Right kidney (tissue), 9 donors: ENCODE measurements around the gene WDR17.

Experiments used
- DNase-seq: peaks from one replicate; pipeline ENCODE4 v3.0.0-alpha.2; 2016
- long read RNA-seq, 8 donors: transcript quantifications; one replicate each; lab custom pipeline, GENCODE V29; 2026

Gene WDR17
- long read RNA-seq, donor 1, result 0 reads
- long read RNA-seq, donor 2, result 0 reads
- long read RNA-seq, donor 3, result 0 reads
- long read RNA-seq, donor 4, result 0 reads
- long read RNA-seq, donor 5, result 0 reads
- long read RNA-seq, donor 6, result 0 reads
- long read RNA-seq, donor 7, result 0 reads
- long read RNA-seq, donor 8, result 0 reads

DNA sequence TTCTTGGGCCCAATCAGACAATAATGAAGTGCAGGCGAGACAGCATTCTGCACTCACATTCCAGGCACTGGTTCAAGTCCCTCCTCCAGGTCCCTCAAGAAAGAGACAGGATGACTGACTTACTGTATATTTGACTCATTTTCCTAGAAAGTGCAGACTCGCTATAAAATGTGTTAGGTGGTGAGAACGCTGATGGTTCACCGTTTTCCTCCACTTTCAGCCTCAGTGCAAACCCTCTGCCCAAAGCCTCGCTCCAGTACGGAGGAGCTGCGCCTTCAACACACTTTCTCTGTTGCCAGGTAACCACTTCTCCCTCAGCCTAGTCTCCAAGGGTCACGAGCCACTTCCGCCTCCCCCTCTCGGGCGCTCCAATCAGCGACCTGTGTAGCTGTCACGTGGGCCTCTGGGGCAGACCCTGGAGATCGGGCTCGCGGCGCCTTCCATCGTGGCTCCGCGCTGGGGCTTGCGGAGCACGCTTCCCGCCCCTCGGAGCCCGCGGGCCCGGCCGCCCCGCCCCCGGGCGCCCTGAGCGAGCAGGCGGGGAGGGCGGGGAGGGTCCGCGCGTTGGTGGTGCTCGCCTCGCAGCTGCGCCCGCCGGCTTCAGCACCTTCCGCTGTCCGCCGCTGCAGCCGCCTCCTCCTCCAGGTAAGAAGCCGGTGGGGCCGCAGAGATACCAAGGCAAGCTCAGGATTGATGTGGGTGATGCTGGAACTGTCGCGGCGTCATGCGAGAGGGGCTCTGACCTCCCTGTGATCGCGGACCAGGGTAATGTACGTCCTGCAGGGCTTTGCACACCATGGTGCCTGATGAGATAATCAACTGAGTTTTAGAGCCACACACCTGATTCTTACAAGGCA lies at the start of gene WDR17:
Gene WDR17, plus strand, starts transcription at position 407 of the 857 bp plus-strand sequence. CDS start 45,740 bp downstream, outside the sequence.
- peak; percentile 74 for DNase-seq

DNA sequence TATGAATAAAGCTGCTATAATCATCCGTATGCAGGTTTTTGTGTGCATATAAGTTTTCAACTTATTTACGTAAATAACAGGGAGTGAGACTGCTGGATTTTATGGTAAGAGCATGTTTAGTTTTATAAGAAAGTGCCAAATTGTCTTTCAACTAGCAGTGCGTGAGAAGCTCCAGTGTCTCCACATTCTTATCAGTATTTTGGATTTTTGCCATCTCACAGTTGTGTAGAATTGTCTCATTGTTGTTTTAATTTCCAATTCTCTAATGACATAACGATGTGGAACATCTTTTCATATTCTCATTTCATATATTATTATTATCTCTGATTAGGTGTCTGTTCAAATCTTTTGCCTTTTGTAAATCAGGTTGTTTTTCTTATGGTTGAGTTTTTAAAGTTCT lies 49.0 kb upstream of the WDR17 start:
- DNase-seq, result no peak

DNA sequence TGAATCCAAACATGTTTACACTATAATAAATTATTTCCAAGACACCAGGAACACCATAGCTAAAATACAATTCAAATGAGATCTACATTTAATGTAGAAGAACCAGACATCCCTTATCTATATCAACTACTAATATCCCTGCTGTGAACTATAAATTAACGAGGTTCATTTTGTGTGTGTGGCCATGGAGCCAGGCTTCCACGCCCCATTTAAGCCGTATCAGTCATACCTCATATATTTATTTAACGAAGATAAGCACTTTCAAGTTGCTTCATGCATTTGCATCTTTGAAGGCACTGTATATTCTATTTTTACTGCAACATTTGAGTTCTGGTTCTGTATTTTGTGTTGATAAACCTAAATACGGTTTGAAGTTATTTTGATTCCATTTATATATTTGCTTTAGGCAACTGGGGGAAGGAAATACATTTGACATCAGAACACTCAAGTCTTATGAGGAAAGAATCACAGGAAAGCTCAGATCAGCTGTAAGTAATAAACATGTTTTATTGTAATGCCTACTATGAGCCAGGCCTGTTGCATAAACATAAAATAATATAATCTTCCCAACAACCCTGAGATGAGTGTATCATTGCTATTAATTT lies 45.1 kb upstream of the WDR17 start:
- no peak for DNase-seq

DNA sequence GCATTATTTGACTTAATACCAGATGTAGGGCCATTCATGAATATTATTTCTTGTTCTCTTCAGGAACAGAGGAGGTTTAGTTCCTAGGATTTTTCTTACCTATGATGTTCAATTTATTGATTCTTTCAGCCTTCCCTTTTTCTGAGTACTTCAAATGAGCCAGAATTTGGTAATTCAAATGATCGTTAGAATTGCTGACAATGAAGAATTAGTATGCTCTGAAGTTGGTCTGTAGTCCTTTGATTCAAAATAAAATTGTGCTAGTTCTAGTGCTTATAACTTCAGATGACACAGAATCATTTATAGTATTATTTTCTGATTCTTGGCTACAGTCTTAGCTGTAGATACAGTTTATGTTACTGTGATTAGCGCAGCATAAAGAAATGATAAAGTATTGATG lies 35.2 kb upstream of the WDR17 start:
- no peak for DNase-seq

DNA sequence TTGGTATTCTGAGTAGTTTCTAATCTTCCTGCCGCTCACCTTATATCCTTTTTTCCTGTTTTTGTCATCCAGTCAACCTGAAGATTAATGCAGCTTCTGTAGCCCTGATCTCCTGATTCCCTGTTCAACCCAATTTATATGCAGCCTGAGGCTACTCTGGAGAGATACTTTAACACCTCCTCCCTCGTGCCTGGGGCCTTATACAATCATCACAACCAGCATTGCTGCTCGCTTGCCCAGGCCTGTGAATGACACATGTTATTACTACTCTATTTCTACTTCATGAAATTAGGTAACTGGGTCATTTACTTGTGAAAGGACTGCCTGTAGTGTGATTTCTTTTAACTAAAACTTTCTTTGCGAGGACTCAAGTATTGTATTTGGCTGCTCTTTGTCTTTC lies 33.7 kb upstream of the WDR17 start:
- DNase-seq, result no peak

DNA sequence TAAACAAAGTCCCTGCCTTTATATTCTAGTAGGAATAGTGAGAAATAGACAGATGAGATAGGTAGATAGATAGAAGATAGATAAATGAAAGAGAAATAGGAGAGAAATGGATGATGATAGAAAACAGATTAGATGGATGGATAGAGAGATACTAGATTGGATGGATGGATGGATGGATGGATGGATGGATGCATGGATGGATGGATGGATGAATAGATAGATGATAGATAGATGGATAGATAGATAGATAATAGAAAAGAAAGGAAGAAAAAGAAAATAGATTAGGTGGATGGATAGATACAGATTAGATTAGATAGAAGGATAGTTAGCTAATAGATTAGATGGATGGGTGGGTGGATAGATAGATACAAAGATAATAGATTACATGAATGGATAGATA lies 33.2 kb upstream of the WDR17 start:
- no peak for DNase-seq

DNA sequence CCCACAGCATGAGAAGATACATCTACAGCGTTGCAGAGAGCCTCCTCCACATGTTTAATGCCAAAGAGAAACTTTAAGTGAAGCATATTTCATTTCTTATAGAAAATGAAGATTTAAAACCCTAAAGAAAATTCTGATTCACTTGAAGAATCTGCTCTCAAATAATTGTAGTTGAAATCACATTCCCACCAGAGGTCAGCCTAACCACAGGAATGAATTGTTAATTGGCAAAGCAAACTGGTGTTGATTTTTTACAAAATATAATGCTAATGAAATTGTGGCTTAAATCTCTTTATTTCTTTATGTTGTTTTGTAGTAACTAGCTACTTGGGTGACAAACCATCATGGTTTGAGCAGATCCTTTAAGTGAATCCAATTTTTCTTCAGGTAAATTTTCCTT lies 31.1 kb upstream of the WDR17 start:
- no peak for DNase-seq

DNA sequence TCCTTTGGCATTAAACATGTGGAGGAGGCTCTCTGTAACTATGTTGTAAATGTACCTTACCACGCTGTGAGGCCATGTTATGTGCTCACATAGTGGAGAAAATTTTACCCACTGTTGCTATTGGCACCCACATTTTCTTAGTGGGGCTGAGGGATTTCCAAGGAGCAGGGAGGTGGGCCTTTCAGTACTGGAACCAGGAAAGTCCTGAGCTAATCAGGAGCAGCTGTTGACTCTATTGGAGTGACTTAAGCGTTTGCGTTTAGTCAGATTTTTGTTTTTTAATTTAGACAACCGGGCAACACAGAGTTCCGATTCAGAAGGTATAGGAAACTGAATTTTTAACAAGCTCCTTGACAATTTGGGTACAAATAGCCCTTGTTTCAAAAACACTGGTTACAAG lies 30.7 kb upstream of the WDR17 start:
- DNase-seq, result no peak

DNA sequence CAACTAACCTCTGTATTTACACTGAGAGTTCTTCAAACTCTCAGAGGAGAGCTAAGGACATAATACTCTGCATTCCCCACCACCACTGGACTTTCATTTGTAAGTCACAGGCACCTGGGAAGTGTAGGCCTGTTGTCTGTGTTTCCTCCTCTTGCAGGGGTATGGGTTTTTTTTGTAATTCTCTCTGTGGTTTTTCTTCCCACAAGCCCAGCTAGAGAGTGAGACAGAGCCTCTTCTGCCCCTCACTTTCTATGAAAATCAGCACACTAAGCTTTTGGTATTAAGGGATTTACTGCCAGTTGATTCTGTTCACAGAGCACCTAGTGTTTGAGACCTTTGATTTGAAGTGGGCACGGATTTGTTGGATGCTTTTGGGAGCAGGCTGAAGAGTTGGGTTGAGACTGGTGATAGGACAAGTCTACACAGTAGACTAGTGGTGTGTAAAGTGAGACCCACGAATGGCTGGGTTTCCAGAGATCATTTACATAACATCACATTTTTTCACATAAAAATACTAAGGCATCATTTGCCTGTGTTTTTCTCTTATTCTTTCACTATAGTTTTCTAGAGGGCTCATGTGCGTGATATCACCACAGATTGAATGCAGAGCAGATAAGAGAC lies 28.9 kb upstream of the WDR17 start:
- no peak for DNase-seq

DNA sequence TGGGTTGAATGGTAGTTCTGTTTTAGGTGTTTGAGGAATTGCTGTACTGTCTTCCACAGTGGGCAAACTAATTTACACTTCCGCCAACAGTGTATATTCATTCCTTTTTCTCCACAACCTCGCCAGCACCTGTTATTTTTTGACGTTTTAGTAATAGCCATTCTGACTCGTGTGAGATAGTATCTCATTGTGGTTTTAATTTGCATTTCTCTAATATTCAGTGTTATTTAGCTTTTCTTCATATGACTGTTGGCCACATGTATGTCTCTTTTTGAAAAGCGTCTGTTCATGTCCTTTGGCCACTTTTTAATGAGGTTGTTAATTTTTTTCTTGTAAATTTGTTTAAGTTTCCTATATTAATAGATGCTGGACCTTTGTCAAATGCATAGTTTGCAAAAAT lies 26.9 kb upstream of the WDR17 start:
- DNase-seq, result no peak

DNA sequence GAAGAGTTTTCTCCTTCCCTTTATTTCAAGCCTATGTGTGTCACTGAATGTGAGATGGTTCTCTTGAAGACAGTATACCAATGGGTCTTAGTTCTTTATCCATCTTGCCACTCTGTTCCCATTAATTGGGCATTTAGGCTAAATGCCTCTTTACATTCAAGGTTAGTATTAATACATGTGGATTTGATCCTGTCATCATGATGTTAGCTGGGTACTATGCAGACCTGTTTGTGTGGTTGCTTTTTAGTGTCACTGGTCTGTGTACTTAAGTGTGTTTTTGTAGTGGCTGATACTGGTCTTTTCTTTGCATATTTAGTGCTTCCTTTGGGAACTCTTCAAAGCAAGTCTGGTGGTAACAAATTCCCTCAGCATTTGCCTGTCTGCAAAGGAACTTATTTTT lies 23.4 kb upstream of the WDR17 start:
- no peak for DNase-seq

DNA sequence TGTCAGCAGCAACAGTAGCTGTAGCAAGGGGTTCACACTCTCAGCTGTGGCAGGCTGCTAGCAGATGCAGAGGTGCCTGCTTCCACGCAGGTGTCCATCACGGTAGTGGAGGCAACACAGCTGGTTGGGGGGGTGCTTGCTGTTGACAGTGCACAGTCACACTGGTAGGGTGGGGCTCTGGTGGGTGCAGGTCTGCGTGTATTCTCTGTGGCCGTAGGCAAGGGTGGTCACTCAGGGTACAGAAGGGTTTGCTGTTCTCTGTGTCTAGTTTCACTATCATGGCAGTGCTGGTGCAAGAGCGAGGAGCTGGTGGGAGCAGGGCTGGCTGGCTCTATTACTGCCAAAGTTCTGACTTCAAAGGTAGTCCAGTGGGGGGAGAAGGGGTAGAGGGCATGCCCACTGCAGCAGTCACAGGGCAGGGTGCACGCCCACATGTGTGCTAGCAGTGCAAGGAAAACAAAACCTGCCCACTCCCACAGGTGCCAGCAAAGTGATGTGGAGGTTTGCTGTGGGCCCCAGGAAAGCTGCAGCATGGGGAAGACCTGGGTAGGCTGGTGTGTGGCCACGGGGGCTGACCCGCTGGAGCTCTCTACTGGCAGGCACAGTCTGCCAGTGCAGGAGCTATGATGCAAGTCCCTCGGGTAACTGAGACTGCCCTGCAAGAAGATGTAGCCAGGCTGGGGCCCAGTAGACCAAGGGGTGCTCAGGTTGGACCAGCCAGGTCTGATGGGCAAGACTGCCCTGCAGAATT lies 21.6 kb upstream of the WDR17 start:
- no peak for DNase-seq

DNA sequence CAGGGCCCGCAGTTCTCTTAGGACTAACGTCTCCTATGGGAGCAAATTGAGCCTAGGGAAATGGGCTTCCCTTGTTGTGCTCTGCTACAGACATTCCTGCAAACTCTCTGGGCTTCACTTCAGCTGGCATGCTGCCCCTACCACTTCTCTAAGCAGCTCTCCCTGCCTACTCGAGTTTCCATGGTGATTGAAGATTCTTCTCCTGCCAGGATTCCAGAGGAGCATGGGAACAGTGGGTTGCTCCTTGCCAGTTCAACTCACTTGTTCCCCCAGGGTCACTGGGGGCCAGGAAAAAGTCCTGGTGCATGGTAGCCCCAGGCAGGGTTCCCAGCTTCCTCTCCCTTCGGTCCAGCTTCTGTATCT lies 21.1 kb upstream of the WDR17 start:
- no peak for DNase-seq

DNA sequence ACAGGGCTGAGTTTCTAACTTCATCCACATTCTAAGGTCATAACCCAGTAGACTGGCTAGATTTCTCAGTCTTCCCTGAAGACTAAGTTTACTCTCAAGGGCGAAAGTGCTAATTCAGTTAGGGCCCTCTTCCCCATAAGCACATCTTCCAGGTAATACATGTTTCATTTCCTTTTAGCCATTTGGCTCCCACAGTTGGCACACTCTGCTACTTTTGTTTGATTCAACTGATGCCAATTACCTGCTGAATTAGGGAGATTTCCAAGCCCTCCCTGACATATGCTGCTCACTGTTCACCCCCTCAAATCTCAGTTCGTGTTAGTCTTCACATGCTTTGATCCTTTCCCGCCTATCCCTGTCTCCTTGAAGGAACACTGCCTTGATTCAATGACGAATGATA lies 17.0 kb upstream of the WDR17 start:
- DNase-seq, result no peak

DNA sequence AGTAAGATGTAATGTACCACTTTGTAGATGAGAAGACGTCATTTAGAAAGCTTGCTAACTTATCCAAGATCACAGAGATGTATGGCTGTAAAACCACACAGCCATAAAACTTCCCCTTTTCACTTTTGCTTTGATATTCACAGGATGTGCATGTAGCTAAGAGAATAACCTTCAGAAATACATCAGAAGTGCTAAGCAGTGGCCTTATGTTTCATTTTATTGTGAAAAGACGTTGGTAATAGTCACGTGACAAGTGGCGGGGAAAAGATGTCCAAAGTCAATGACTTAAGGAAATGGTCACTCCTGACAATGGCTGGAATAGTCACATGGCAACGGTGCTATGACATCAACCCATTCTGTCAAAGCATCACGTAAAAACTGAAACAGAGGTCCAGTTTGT lies 12.9 kb upstream of the WDR17 start:
- no peak for DNase-seq

DNA sequence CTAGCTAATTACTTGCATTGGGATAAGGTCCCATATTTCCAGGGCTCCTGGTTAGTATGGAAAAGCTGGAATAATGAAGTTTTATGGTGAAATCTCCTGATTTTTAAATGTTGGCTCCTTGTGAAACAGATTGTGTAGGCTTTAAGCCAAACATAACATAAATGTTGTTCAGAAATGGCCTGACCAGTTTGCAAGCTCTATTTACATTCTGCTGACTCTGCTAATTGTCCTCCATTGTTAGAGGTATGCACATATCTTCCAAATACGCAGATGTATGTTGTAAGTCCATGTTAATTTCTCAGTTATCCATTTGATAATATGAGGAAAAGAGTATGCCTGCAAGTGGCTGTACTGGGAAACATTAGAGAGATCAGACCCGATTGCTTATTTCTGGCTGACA lies 11.9 kb upstream of the WDR17 start:
- DNase-seq, result no peak

DNA sequence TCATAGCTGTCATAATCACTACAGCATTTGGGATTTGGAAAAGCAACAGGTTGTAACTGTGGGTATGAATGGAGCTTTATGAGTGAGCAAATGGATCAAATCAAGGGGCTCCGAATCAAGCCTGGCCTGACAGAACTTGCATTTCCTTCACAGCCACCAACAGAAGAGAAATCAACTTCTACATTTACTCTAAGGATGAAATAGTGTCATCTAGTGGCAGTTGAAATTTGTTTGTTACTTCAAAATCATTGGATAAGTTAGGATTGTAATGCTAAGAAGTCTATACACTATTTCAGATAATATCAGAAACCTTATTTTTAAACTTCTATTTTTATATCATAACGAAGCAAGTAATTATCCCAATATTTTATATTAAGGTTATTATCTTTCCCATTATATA lies 10.7 kb upstream of the WDR17 start:
- no peak for DNase-seq

DNA sequence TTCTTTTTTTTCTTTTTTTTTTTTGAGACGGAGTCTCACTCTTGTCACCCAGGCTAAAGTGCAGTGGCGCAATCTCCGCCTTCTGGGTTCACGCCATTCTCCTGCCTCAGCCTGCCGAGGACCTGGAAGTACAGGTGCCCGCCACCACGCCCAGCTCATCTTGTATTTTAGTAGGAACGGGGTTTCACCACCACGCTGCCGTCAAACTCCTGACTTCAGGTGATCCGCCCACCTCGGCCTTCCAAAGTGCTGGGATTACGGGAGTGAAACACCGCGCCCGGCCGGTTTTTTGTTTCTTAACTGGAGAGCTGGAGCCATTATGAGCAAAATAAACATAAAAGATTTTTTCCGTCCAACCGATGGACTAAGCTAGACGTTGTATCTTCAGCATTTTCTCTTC lies 1.9 kb upstream of the WDR17 start:
- no peak for DNase-seq

DNA sequence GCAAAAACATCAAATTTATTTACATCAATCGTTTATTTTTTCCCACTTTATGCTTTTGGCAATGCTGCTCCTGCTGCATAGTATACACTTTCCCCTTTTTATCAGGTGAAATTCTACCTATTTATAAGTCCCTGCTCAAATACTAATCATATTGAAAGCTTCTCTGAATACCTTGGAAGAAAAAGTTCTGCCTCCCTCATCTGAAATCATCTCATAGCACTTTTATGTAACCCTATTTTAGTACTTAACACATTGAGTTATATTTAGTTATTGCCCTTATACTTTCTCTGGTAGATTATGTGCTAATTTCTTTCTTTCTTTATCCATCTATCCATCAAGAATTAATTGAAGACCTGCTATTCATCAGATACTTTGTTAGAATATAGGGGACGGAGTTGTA lies 1.1 kb upstream of the WDR17 start:
- DNase-seq, result no peak

DNA sequence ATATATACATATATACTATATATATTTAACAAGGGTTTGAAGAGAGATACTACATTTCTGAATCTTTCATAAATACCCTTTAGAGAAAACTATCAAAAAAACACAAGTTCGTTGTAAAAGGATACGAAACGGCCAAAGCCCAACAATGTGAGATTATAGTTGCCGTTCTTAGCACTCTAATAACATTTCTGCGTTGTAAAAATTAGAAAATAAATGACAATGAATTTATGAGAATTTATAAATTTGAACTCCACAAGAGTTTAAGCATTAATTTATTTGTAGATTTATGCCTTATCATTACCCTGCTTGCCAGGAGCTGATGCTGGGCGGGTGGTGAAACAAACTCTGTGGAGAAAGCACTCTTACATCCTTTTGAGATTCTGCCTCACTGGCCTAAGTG lies 1.1 kb downstream of the WDR17 start:
- DNase-seq, result no peak

DNA sequence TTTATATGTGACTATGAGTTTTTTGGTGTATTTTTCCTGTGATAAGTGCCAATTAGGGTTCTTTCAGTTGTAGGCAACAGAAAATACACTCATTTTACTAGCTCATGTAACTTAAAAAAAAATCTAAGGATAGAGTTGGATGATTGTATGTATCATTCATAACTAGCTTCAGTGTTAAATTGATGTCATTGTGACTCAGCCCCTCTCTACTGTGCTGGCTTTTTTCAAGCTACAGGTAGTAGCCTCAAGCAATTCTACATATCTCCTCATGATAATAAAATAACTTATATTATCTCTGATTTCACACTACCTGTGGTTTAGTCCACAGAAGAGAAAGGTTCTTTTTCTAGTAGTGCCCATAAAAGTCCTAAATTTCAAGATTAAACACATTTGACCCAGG lies 11.9 kb downstream of the WDR17 start:
- no peak for DNase-seq

DNA sequence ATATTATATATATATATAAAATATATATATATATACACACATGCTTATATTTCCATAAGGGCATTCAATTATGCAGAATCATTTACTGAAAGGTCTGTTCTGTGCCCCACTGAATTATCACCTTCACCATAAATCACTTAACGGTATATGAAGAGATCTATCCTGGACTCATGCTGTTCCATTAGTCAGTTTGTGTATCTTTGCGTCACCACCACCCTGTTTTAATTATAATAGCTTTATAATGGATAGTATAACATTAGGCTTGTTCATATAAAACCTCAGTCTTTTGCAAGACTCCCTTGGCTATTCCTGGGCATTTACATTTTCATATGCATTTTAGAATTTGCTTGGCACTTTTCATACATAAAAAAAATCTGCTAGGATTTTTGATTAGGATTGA lies 19.1 kb downstream of the WDR17 start:
- DNase-seq, result no peak

DNA sequence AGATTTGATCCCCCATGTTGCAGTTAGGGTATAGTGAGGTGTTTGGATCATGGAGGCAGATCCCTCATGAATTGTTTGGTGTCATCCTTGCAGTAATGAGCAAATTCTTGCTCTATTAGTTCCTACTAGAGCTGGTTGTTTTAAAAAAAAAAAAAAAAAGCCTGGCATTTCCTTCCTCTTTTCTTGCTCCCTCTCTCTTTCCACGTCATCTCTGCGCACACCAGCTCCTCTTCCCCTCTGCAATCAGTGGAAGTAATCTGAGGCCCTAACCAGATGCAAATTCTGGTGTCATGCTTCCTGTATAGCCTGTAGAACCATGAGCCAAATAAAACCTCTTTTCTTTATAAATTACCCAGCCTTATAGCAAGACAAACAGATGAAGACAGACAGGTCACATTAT lies 24.5 kb downstream of the WDR17 start:
- no peak for DNase-seq
